ENCODE measurements around the gene CAPZA2.
"Not testable (repeated sequence)": the region's sequence is repeated elsewhere in the genome, so short reads cannot be mapped to it uniquely, and the experiment has no call there.

Gene CAPZA2

GRCh38 chr7:116922545-116922944 lies 60.2 kb downstream of the CAPZA2 start:
- no peak for DNase-seq

GRCh38 chr7:116924741-116925140 lies 62.4 kb downstream of the CAPZA2 start:
- DNase-seq, result no peak

- no peak for DNase-seq
Observed at GRCh38 chr7:116929021-116929420, 66.6 kb downstream of the CAPZA2 start.

- DNase-seq, result peak; percentile 74
Observed at GRCh38 chr7:116929914-116930913, 67.8 kb downstream of the CAPZA2 start.

- DNase-seq, result no peak
Observed at GRCh38 chr7:116932566-116932965, 70.2 kb downstream of the CAPZA2 start.

GRCh38 chr7:116933465-116933864 lies 71.1 kb downstream of the CAPZA2 start:
- DNase-seq, result no peak

- DNase-seq, result no peak
Observed at GRCh38 chr7:116934580-116934979, 72.2 kb downstream of the CAPZA2 start.

GRCh38 chr7:116936844-116937243 lies 74.5 kb downstream of the CAPZA2 start:
- not testable (repeated sequence) for DNase-seq

GRCh38 chr7:116938678-116939077 lies 76.3 kb downstream of the CAPZA2 start:
- no peak for DNase-seq

GRCh38 chr7:116940689-116941370 lies 78.4 kb downstream of the CAPZA2 start:
- DNase-seq, result no peak

- no peak for DNase-seq
Observed at GRCh38 chr7:116942504-116942903, 80.1 kb downstream of the CAPZA2 start.

- DNase-seq, result no peak
Observed at GRCh38 chr7:116948934-116949333, 86.5 kb downstream of the CAPZA2 start.

- no peak for DNase-seq
Observed at GRCh38 chr7:116949941-116950801, 87.8 kb downstream of the CAPZA2 start.

- DNase-seq, result no peak
Observed at GRCh38 chr7:116950889-116951351, 88.5 kb downstream of the CAPZA2 start.

GRCh38 chr7:116951366-116952292 lies 89.2 kb downstream of the CAPZA2 start:
- no peak for DNase-seq

GRCh38 chr7:116952635-116953371 lies 90.4 kb downstream of the CAPZA2 start:
- no peak for DNase-seq

- DNase-seq, result peak; percentile 73
Observed at GRCh38 chr7:116953372-116953905, 91.1 kb downstream of the CAPZA2 start, which contains the start of gene ST7. ST7 (plus strand) TSS chr7:116953501; CDS start chr7:116953541, 40 bp downstream.

GRCh38 chr7:116953906-116954838 lies 91.8 kb downstream of the CAPZA2 start:
- no peak for DNase-seq

GRCh38 chr7:116955340-116955739 lies 93.0 kb downstream of the CAPZA2 start:
- no peak for DNase-seq

Measured in activated naive CD4-positive, alpha-beta T cell treated with anti-CD3 and anti-CD28 coated beads, Interleukin-2, amount 50 U/mL, for 16 hours (primary cell).